Sigmoid colon (tissue), 7 donors: Measurements from ENCODE around the gene NKX6-1. TPM values are rescaled to one million over a fixed set of nuclear protein-coding genes. Genes with fewer than 3 reads are reported as not detected.

Experiments
- DNase-seq: peaks from one replicate; pipeline ENCODE4 v3.0.0-alpha.2; 2019
- H3K27ac ChIP-seq, 4 donors: fragments of 200-600 bp; sonication (generic); one replicate each; pipeline ENCODE4 v1.5.1; 2016 to 2019; ENCODE audit warnings: mild to moderate bottlenecking in 1 of 4
- H3K27me3 ChIP-seq, 3 donors: fragments of 200-600 bp; sonication (generic); one replicate each; pipeline ENCODE4 v1.5.1; 2019; ENCODE audit warnings: mild to moderate bottlenecking in 1 of 3
- H3K36me3 ChIP-seq, 4 donors: fragments of 200-600 bp; sonication (generic); one replicate each; pipeline ENCODE4 v1.5.1; 2016 to 2019
- H3K4me1 ChIP-seq, 4 donors: fragments of 200-600 bp; sonication (generic); one replicate each; pipeline ENCODE4 v1.5.1; 2017 to 2019
- H3K4me3 ChIP-seq, 4 donors: fragments of 200-600 bp; sonication (generic); one replicate each; pipeline ENCODE4 v1.5.1; 2017 to 2019; ENCODE audit warnings: mild to moderate bottlenecking in 2 of 4, moderate library complexity in 1 of 4
- H3K9me3 ChIP-seq, 4 donors: fragments of 200-600 bp in 3 of 4; sonication (generic) in 3 of 4; one replicate each; pipeline versions ENCODE4 v1.5.1 to v1.6.1; 2013 to 2019
- CTCF ChIP-seq, 4 experiments: fragments of 450-650 bp in 3 of 4; fragments of 200-600 bp in 1 of 4; IDR thresholded peaks; one replicate each; pipeline ENCODE4 v1.5.1; 2016 to 2019; ENCODE audit warnings: antibody characterized with exemption in 4 of 4, mild to moderate bottlenecking in 3 of 4, moderate library complexity in 2 of 4
- EP300 ChIP-seq, 4 donors: sonication (generic); formaldehyde crosslinking; IDR thresholded peaks; one replicate each; pipeline ENCODE4 v1.6.1; 2017; ENCODE audit warnings: antibody characterized with exemption in 4 of 4
- POLR2A ChIP-seq, 2 donors: fragments of 450-650 bp; IDR thresholded peaks; one replicate each; pipeline ENCODE4 v1.6.1; 2016; ENCODE audit warnings: antibody characterized with exemption in 2 of 2, mild to moderate bottlenecking in 2 of 2, moderate library complexity in 2 of 2
- POLR2AphosphoS5 ChIP-seq, 4 donors: sonication (generic); formaldehyde crosslinking; IDR thresholded peaks; one replicate each; pipeline ENCODE4 v1.6.1; 2017; ENCODE audit warnings: antibody characterized with exemption in 4 of 4
- WGBS, 2 donors: extraction: QIAGEN DNeasy Blood & Tissue Kit; methylation state at CpG; one replicate each; pipeline ENCODE4 v1.1.7; 2013; 5-methylcytosine and 5-hydroxymethylcytosine counted together
- intact Hi-C: fragments of 100-400 bp; cut with DNase I; formaldehyde crosslinking; loops from one replicate; pipeline ENCODE4 v1.15.1; 2023
- polyA plus RNA-seq, 3 donors: library from polyadenylated mRNA; stranded (reverse); fragments of 200-250 nt; gene quantifications; one replicate each; pipeline ENCODE4 v1.2.3, GENCODE V29; 2013
- total RNA-seq, 4 donors: library from RNA; depleted of rRNA; stranded (reverse); fragments of >200 nt; gene quantifications; one replicate each; pipeline ENCODE4 v1.1.0, GENCODE V29; 2016
- donor health status: healthy with polysubstance abuse.
- donor health status: Bipolar disorder and iron deficiency.
- donor health status: healthy.

NKX6-1 gene
- total and polyA plus RNA-seq, 7 donors, result 0.01 TPM; not detected in 6

- peaks cover 42 to 69% (median 54%) of the 10 kb centered on the region in 3 donors for H3K27me3 ChIP-seq
- 28 to 50% methylated on average over 4 of the region's 4 CpGs for WGBS, 2 donors
- no peak for TF ChIP-seq POLR2AphosphoS5 (IDR thresholded peaks at IDR 0.05)
- TF ChIP-seq CTCF (IDR thresholded peaks at IDR 0.05), result no peak
- TF ChIP-seq EP300 (IDR thresholded peaks at IDR 0.05), result no peak
- no peak for TF ChIP-seq POLR2A (IDR thresholded peaks at IDR 0.05)
- no peak overlapping the region for H3K27ac ChIP-seq
- H3K4me3 ChIP-seq, result no peak overlapping the region
- DNase-seq, result no peak
- H3K4me1 ChIP-seq, result peaks cover 0 to 30% (median 25%) of the 10 kb centered on the region in 4 donors
- no peaks in the 10 kb centered on the region for H3K9me3 ChIP-seq
- H3K36me3 ChIP-seq, result no peaks in the 10 kb centered on the region
- intact Hi-C loops, result no loop called here
Observed at GRCh38 chr4:84480082-84480481, 19.0 kb downstream of the NKX6-1 start.

GRCh38 chr4:84479663-84480062 is 19.4 kb downstream of the NKX6-1 start:
- Histone ChIP-seq H3K9me3 (no peaks in the 10 kb centered on the region), H3K4me3 (no peak overlapping the region), H3K27me3 (peaks cover 40 to 65% (median 50%) of the 10 kb centered on the region in 3 donors), H3K36me3 (no peaks in the 10 kb centered on the region), H3K4me1 (peaks cover 0 to 30% (median 25%) of the 10 kb centered on the region in 4 donors), H3K27ac (no peak overlapping the region)
- TF ChIP-seq CTCF (IDR thresholded peaks at IDR 0.05), result no peak
- no peak for TF ChIP-seq POLR2A (IDR thresholded peaks at IDR 0.05)
- no peak for TF ChIP-seq EP300 (IDR thresholded peaks at IDR 0.05)
- TF ChIP-seq POLR2AphosphoS5 (IDR thresholded peaks at IDR 0.05), result no peak
- no peak for DNase-seq
- intact Hi-C loops, result no loop called here
- WGBS, 2 donors, result 26 to 48% methylated on average over 6 of the region's 6 CpGs

- H3K36me3 ChIP-seq, result no peaks in the 10 kb centered on the region
- peaks cover 20 to 45% (median 31%) of the 10 kb centered on the region in 3 donors for H3K27me3 ChIP-seq
- intact Hi-C loops, result no loop called here
- TF ChIP-seq EP300 (IDR thresholded peaks at IDR 0.05) (no peak), POLR2A (IDR thresholded peaks at IDR 0.05) (no peak), POLR2AphosphoS5 (IDR thresholded peaks at IDR 0.05) (no peak)
- 66 to 75% methylated on average over 1 of the region's 1 CpG for WGBS, 2 donors
- H3K27ac ChIP-seq, result no peak overlapping the region
- H3K4me3 ChIP-seq, result no peak overlapping the region
- H3K4me1 ChIP-seq, result peaks cover 0 to 14% (median 12%) of the 10 kb centered on the region in 4 donors
- H3K9me3 ChIP-seq, result no peaks in the 10 kb centered on the region
- DNase-seq, result no peak
Observed at GRCh38 chr4:84477738-84478137, 21.4 kb downstream of the NKX6-1 start.

- no peaks in the 10 kb centered on the region for H3K4me1 ChIP-seq
- no peaks in the 10 kb centered on the region for H3K36me3 ChIP-seq
- H3K27ac ChIP-seq, result no peak overlapping the region
- H3K27me3 ChIP-seq, result peaks cover 0 to 9% (median 0%) of the 10 kb centered on the region in 3 donors
- no peak overlapping the region for H3K4me3 ChIP-seq
- DNase-seq, result no peak
- TF ChIP-seq CTCF (IDR thresholded peaks at IDR 0.05), result no peak
- no peak for TF ChIP-seq POLR2A (IDR thresholded peaks at IDR 0.05)
- TF ChIP-seq POLR2AphosphoS5 (IDR thresholded peaks at IDR 0.05), result no peak
- no peak for TF ChIP-seq EP300 (IDR thresholded peaks at IDR 0.05)
- intact Hi-C loops, result no loop called here
- H3K9me3 ChIP-seq, result no peaks in the 10 kb centered on the region
Observed at GRCh38 chr4:84474107-84474506, 25.0 kb downstream of the NKX6-1 start.

- no peak for DNase-seq
- Histone ChIP-seq H3K27ac (no peak overlapping the region), H3K9me3 (no peaks in the 10 kb centered on the region), H3K4me3 (no peak overlapping the region), H3K4me1 (no peaks in the 10 kb centered on the region), H3K27me3 (no peaks in the 10 kb centered on the region), H3K36me3 (no peaks in the 10 kb centered on the region)
- intact Hi-C loops, result no loop called here
- no peak for TF ChIP-seq CTCF (IDR thresholded peaks at IDR 0.05)
- no peak for TF ChIP-seq EP300 (IDR thresholded peaks at IDR 0.05)
Observed at GRCh38 chr4:84472154-84472553, 26.9 kb downstream of the NKX6-1 start.
